PC-9 (cell line): ENCODE results near the gene MIB2.

Experiments
- CTCF ChIP-seq: fragments of 200-600 bp; sonication (generic); conservative IDR thresholded peaks from 2 replicates; pipeline ENCODE4 v1.6.1; 2017; ENCODE audit warnings: mixed run types, antibody characterized with exemption, mild to moderate bottlenecking, moderate library complexity
- EZH2 ChIP-seq: fragments of 200-600 bp; sonication (generic); IDR thresholded peaks from 2 replicates; pipeline ENCODE4 v1.8.0; 2017; ENCODE audit warnings: antibody characterized with exemption, low read depth

GRCh38 chr1:1599030-1599934 lies 16.0 kb upstream of the MIB2 start:
- TF ChIP-seq CTCF (no peak), EZH2 (no peak)
